AG08396 (cell line): ENCODE measurements around the gene BRPF3.
"Not testable (repeated sequence)": the region's sequence is repeated elsewhere in the genome, so short reads cannot be mapped to it uniquely, and the experiment has no call there.

Experiments
- DNase-seq: peaks from one replicate; pipeline ENCODE4 v3.0.0; 2012; ENCODE audit warnings: low spot score, mixed read lengths

The BRPF3 gene

GRCh38 chr6:36200998-36201596 lies 4.6 kb downstream of the BRPF3 start:
- DNase-seq = no peak

- no peak for DNase-seq
These were observed 5.1 kb downstream of the BRPF3 start for GRCh38 chr6:36201612-36202011.

- no peak for DNase-seq
These were observed 5.6 kb downstream of the BRPF3 start for GRCh38 chr6:36202101-36202500.

GRCh38 chr6:36204068-36204753 lies 7.7 kb downstream of the BRPF3 start:
- DNase-seq = no peak

- DNase-seq = no peak
These were observed 10.6 kb downstream of the BRPF3 start for GRCh38 chr6:36207155-36207554.

GRCh38 chr6:36209606-36210005 lies 13.1 kb downstream of the BRPF3 start:
- no peak for DNase-seq

GRCh38 chr6:36210182-36210581 lies 13.6 kb downstream of the BRPF3 start:
- no peak for DNase-seq

GRCh38 chr6:36210886-36211595 lies 14.5 kb downstream of the BRPF3 start:
- no peak for DNase-seq

GRCh38 chr6:36216559-36216958 lies 20.0 kb downstream of the BRPF3 start:
- DNase-seq = no peak

GRCh38 chr6:36217188-36217587 lies 20.6 kb downstream of the BRPF3 start:
- no peak for DNase-seq

- no peak for DNase-seq
These were observed 21.4 kb downstream of the BRPF3 start for GRCh38 chr6:36217946-36218345.

GRCh38 chr6:36218516-36218915 lies 22.0 kb downstream of the BRPF3 start:
- not testable (repeated sequence) for DNase-seq

GRCh38 chr6:36219081-36219480 lies 22.5 kb downstream of the BRPF3 start:
- DNase-seq = no peak

- no peak for DNase-seq
These were observed 23.7 kb downstream of the BRPF3 start for GRCh38 chr6:36220226-36220625.

- no peak for DNase-seq
These were observed 25.1 kb downstream of the BRPF3 start for GRCh38 chr6:36221674-36222073.

- DNase-seq = no peak
These were observed 26.4 kb downstream of the BRPF3 start for GRCh38 chr6:36222924-36223323.

GRCh38 chr6:36223706-36224105 lies 27.2 kb downstream of the BRPF3 start:
- DNase-seq = no peak

- no peak for DNase-seq
These were observed 28.4 kb downstream of the BRPF3 start for GRCh38 chr6:36224918-36225461.

GRCh38 chr6:36226438-36227047 lies 30.0 kb downstream of the BRPF3 start:
- DNase-seq = no peak

GRCh38 chr6:36227379-36228228 lies 31.1 kb downstream of the BRPF3 start:
- no peak for DNase-seq

- no peak for DNase-seq
These were observed 32.7 kb downstream of the BRPF3 start for GRCh38 chr6:36229223-36229622.

GRCh38 chr6:36230371-36230770 lies 33.8 kb downstream of the BRPF3 start:
- no peak for DNase-seq
